Measurements from ENCODE around the gene DHRS7B. TPM values are rescaled to one million over a fixed set of nuclear protein-coding genes. Genes with fewer than 3 reads are reported as not detected.

DHRS7B gene
- total and polyA plus RNA-seq, 11 donors, result 20.2 to 45.2 (median 35.7) TPM

DNA sequence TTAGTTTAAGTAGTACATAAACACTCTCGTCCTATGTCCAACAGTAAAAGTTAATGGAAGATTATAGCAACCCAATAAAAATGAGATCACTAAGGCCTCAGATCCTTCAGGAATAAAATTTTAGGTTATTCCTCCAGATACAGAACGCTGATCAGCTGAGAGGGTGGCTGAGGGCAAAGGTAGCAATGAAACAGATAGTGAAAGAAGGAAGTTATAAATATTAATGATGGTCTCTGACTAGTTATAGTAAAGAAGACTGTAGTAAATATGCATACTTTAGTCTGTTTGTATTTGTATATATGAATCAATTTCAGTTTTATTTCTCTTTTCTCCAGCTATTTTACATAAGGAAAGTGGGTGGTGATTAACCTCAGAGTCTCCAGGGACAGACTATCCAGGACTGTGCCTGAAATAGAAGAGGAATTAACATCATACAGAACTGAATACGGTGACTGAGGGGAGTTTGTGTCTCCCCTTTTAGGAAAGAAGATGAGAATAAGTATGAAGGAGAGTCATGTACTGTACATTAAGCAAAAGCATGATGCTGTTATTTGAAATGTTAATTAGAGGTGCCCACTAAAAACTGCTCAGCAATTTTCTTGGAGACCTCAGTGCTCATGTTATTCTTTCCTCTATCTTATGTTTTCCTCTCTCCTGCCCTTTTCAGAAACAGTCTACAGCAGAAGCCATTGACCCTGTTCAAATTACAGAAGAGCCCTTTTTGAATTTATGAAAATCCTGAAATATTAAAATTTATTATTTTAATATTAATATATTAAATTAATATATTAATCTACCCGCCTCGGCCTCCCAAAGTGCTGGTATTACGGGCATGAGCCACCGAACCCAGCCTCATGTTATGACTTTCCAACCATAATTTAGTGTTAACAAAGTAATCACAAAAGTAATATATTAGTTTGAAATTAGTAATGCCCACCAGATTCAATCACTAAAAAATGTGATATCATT, 36.5 kb upstream of the DHRS7B start:
- 80 to 84% (median 83%) methylated on average over 7 of the region's 7 CpGs for WGBS, 4 donors
- peaks cover 0 to 9% (median 0%) of the 10 kb centered on the region in 12 donors for H3K4me1 ChIP-seq
- DNase-seq (no peak), ATAC-seq (no peak)
- H3K27ac ChIP-seq, result no peak overlapping the region
- H3K4me3 ChIP-seq, result no peak overlapping the region
- intact Hi-C loops (cut with DNase I), result no loop called here
- no peaks in the 10 kb centered on the region for H3K27me3 ChIP-seq
- TF ChIP-seq POLR2A (IDR thresholded peaks at IDR 0.05), result no peak
- TF ChIP-seq, protein P1, sequence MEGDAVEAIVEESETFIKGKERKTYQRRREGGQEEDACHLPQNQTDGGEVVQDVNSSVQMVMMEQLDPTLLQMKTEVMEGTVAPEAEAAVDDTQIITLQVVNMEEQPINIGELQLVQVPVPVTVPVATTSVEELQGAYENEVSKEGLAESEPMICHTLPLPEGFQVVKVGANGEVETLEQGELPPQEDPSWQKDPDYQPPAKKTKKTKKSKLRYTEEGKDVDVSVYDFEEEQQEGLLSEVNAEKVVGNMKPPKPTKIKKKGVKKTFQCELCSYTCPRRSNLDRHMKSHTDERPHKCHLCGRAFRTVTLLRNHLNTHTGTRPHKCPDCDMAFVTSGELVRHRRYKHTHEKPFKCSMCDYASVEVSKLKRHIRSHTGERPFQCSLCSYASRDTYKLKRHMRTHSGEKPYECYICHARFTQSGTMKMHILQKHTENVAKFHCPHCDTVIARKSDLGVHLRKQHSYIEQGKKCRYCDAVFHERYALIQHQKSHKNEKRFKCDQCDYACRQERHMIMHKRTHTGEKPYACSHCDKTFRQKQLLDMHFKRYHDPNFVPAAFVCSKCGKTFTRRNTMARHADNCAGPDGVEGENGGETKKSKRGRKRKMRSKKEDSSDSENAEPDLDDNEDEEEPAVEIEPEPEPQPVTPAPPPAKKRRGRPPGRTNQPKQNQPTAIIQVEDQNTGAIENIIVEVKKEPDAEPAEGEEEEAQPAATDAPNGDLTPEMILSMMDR (IDR thresholded peaks at IDR 0.05), result no peak
- H3K9me3 ChIP-seq, result no peaks in the 10 kb centered on the region
- no peaks in the 10 kb centered on the region for H3K36me3 ChIP-seq

DNA sequence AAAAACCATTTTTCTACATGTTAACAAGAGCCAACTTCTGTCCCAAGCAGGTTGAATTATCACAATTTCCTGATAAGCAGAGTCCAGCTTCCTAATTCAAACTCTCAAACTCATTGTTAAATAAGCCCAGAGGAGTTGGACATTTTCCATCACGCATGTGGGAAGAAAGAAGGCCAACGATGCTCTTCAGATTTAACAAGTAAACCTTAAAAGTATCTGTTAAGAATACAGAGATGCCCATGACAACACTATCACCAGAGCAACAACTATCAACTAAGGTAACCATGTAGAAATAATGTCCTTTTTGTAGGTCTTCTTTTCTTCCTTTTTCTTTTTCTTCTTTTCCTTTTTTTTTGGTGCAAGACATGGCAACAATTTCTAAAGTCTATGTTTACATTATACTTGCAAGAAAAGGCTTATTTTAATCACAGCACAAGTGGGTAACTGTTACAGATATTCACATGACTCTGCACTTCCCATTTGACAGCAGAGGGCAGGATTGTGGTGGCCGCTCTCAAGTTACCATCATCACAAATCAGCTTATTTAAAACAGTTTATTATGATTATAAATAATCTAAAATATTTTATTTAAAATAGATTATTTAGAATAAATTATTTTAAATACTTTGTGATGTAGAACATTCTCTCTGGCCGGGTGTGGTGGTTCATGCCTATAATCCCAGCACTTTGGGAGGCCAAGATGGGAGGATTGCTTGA, 35.7 kb upstream of the DHRS7B start:
- no peak for ATAC-seq
- 60 to 69% (median 64%) methylated on average over 4 of the region's 4 CpGs for WGBS, 4 donors
- Histone ChIP-seq H3K4me1 (peaks cover 0 to 9% (median 0%) of the 10 kb centered on the region in 12 donors), H3K4me3 (no peak overlapping the region), H3K9me3 (no peaks in the 10 kb centered on the region), H3K36me3 (no peaks in the 10 kb centered on the region), H3K27me3 (no peaks in the 10 kb centered on the region), H3K27ac (no peak overlapping the region)
- DNase-seq, result no peak
- TF ChIP-seq, protein P1 (IDR thresholded peaks at IDR 0.05), result no peak
- TF ChIP-seq POLR2A (IDR thresholded peaks at IDR 0.05), result no peak
- intact Hi-C loops (cut with DNase I), result no loop called here

DNA sequence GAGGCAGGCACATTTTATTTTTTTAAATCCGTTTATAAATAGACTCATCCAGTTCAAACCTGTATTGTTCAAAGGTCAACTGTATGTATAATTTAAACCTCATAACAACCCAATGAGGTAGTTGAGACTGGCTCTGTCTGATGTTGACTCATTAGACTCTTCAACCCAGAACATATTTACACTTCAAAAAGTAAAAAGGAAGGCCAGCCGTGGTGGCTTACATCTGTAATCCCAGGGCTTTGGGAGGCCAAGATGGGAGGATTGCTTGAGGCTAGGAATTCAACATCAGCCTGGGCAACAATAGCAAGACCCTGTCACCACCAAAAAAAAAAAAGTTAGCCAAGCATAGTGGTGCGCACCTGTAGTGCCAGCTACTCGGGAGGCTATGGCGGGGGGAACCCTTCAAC, 32.5 kb upstream of the DHRS7B start:
- TF ChIP-seq, protein P1 (IDR thresholded peaks at IDR 0.05), result no peak
- no peak for TF ChIP-seq POLR2A (IDR thresholded peaks at IDR 0.05)
- no peak overlapping the region for H3K4me3 ChIP-seq
- WGBS, 4 donors, result 84 to 91% (median 90%) methylated on average over 5 of the region's 5 CpGs

DNA sequence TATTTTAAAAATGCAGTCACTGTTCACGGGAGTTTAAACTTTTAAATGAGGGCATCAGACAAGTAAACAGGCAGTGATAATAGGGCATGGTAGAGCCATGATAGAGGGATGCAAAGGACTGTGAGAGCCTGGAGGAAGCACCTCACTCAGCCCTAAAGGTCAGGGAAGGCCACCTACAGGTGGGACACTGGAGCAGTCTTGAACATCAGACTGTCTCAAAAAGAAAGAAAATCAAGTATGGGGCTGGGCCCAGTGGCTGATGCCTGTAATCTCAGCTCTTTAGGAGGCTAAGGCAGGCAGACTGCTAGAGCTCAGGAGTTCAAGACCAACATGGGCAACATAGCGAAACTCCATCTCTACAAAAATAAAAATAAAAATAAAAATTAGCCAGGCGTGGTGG, 31.0 kb upstream of the DHRS7B start:
- intact Hi-C loops (cut with DNase I), result no loop called here
- Histone ChIP-seq H3K27ac (no peak overlapping the region), H3K36me3 (no peaks in the 10 kb centered on the region), H3K4me1 (peaks cover 0 to 16% (median 2%) of the 10 kb centered on the region in 12 donors), H3K4me3 (no peak overlapping the region), H3K9me3 (no peaks in the 10 kb centered on the region), H3K27me3 (no peaks in the 10 kb centered on the region)
- TF ChIP-seq, protein P1 (IDR thresholded peaks at IDR 0.05), result no peak
- no peak for TF ChIP-seq POLR2A (IDR thresholded peaks at IDR 0.05)
- ATAC-seq (no peak), DNase-seq (no peak)
- WGBS, 4 donors, result 88 to 91% (median 90%) methylated on average over 3 of the region's 3 CpGs

More for the DNA sequence above, 32.5 kb upstream of the DHRS7B start:
- no peak overlapping the region for H3K27ac ChIP-seq
- DNase-seq (no peak), ATAC-seq (no peak)
- no peaks in the 10 kb centered on the region for H3K9me3 ChIP-seq
- intact Hi-C loops (cut with DNase I), result no loop called here
- H3K27me3 ChIP-seq, result no peaks in the 10 kb centered on the region
- peaks cover 0 to 15% (median under 1%) of the 10 kb centered on the region in 12 donors for H3K4me1 ChIP-seq
- no peaks in the 10 kb centered on the region for H3K36me3 ChIP-seq

All from heart left ventricle (tissue), 16 donors.